GM18907 (cell line): ENCODE results near the gene LYRM4.

Experiments
- ATAC-seq: cut with Tn5 transposase; IDR thresholded peaks from one replicate; pipeline ENCODE4 v1.9.1; 2021; ENCODE audit warnings: mild to moderate bottlenecking, moderate library complexity; ENCODE audit not compliant: unreplicated experiment

The LYRM4 gene

DNA sequence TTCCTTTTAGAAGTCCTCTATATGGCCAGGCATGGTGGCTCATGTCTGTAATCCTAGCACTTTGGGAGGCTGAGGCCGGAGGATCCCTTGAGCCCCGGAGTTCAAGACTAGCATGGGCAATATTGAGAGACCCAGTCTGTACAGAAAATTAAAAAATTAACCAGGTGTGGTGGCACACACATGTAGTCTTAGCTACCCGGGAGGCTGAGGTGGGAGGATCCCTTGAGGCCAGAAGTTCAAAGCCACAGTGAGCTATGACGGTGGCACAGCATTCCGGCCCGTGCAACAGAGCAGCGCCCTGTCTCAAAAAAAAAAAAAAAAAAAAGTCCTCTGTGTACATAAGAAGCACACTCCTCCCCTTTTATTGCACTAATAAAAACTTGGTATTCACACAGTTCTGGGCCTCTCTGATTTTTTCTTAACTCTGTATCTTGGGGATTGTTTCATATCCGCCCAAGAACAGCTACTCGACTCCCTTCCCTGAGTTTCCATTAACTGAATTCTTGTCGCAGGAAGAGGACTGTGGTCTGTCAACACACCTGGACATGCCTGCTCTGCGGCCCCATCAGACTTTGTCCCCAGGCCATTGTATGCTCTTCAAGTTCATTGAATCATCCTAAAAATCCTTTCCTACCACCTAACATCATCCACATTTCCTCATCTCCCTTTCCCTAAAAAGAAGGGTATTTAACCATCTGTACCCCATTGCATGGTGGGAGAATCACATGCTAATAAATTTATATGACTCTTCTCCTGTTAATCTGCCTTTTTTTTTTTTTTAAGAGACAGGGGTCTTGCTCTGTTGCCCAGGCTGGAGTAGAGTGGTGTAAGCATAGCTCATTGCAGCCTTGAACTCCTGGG lies 201.5 kb downstream of the LYRM4 start:
- ATAC-seq: no peak
